Liver (tissue), 9 donors: Measurements from ENCODE around the gene RANGAP1. TPM values are rescaled to one million over a fixed set of nuclear protein-coding genes. Genes with fewer than 3 reads are reported as not detected.
A peak's percentile ranks its signal among the peaks of the same experiment; 100 is the strongest.

ENCODE experiments used
- DNase-seq: peaks from one replicate; pipeline ENCODE4 v3.0.0-alpha.2; 2017; ENCODE audit warnings: low spot score
- H3K27ac ChIP-seq, 2 donors: one replicate each; pipeline ENCODE4 v1.7.0; 2013; ENCODE audit warnings: inconsistent platforms in 2 of 2, low read length in 2 of 2, control low read depth in 1 of 2, low read depth in 1 of 2, mild to moderate bottlenecking in 1 of 2
- H3K27me3 ChIP-seq, 4 donors: one replicate each; pipeline versions ENCODE4 v1.6.1 to v1.7.0; 2013; ENCODE audit warnings: low read length in 3 of 4, inconsistent platforms in 1 of 4, mild to moderate bottlenecking in 1 of 4, moderate library complexity in 1 of 4; ENCODE audit not compliant: control insufficient read depth in 4 of 4, insufficient read depth in 4 of 4
- H3K36me3 ChIP-seq, 4 donors: one replicate each; pipeline versions ENCODE4 v1.6.1 to v1.7.0; 2013; ENCODE audit warnings: low read length in 3 of 4, mild to moderate bottlenecking in 3 of 4, low read depth in 1 of 4, moderate library complexity in 1 of 4; ENCODE audit not compliant: control insufficient read depth in 4 of 4, insufficient read depth in 3 of 4
- H3K4me1 ChIP-seq, 4 donors: one replicate each; pipeline versions ENCODE4 v1.6.1 to v1.7.0; 2013; ENCODE audit warnings: low read length in 3 of 4, mild to moderate bottlenecking in 3 of 4, moderate library complexity in 1 of 4; ENCODE audit not compliant: control insufficient read depth in 4 of 4, insufficient read depth in 4 of 4
- H3K4me3 ChIP-seq, 3 donors: one replicate each; pipeline versions ENCODE4 v1.6.1 to v1.7.0; 2013; ENCODE audit warnings: low read length in 3 of 3, control low read depth in 1 of 3, low read depth in 1 of 3, mild to moderate bottlenecking in 1 of 3
- H3K9ac ChIP-seq, 2 donors: one replicate each; pipeline ENCODE4 v1.7.0; 2013; ENCODE audit warnings: low read length in 2 of 2, mild to moderate bottlenecking in 2 of 2, moderate library complexity in 2 of 2, control low read depth in 1 of 2, low read depth in 1 of 2
- H3K9me3 ChIP-seq, 4 donors: one replicate each; pipeline versions ENCODE4 v1.6.1 to v1.7.0; 2013; ENCODE audit warnings: low read length in 3 of 4; ENCODE audit not compliant: control insufficient read depth in 4 of 4
- ATF3 ChIP-seq: IDR thresholded peaks from 2 replicates; pipeline ENCODE4 v1.6.1; 2016; ENCODE audit warnings: antibody characterized with exemption
- CTCF ChIP-seq: fragments of 150-350 bp; IDR thresholded peaks from 2 replicates; pipeline ENCODE4 v1.5.1; 2017; ENCODE audit warnings: improper control_type of control experiment, low read depth, low read length; ENCODE audit not compliant: missing input control
- EGR1 ChIP-seq, 2 donors: IDR thresholded peaks; 2 replicates each; pipeline ENCODE4 v1.6.1; 2016 to 2018; ENCODE audit warnings: antibody characterized with exemption in 2 of 2, low read depth in 2 of 2
- FOXA1 ChIP-seq: IDR thresholded peaks from 2 replicates; pipeline ENCODE4 v1.6.1; 2016; ENCODE audit warnings: antibody characterized with exemption
- FOXA2 ChIP-seq: IDR thresholded peaks from 2 replicates; pipeline ENCODE4 v1.6.1; 2016; ENCODE audit warnings: antibody characterized with exemption
- GABPA ChIP-seq, 2 donors: IDR thresholded peaks in 1 of 2; conservative IDR thresholded peaks in 1 of 2; 2 replicates each; pipeline ENCODE4 v1.6.1; 2016; ENCODE audit warnings: antibody characterized with exemption in 2 of 2, mild to moderate bottlenecking in 1 of 2, moderate library complexity in 1 of 2
- HNF4A ChIP-seq, 2 donors: conservative IDR thresholded peaks; 2 replicates each; pipeline ENCODE4 v1.6.1; 2016; ENCODE audit warnings: antibody characterized with exemption in 2 of 2, mild to moderate bottlenecking in 2 of 2
- HNF4G ChIP-seq: IDR thresholded peaks from 2 replicates; pipeline ENCODE4 v1.6.1; 2016; ENCODE audit warnings: antibody characterized with exemption
- JUND ChIP-seq, 2 donors: IDR thresholded peaks; 2 replicates each; pipeline ENCODE4 v1.6.1; 2016; ENCODE audit warnings: antibody characterized with exemption in 2 of 2
- MAX ChIP-seq: IDR thresholded peaks from 2 replicates; pipeline ENCODE4 v1.6.1; 2016; ENCODE audit warnings: antibody characterized with exemption
- NR2F2 ChIP-seq: IDR thresholded peaks from 2 replicates; pipeline ENCODE4 v1.6.1; 2016; ENCODE audit warnings: antibody characterized with exemption
- RAD21 ChIP-seq, 2 donors: IDR thresholded peaks; 2 replicates each; pipeline ENCODE4 v1.6.1; 2016; ENCODE audit warnings: antibody characterized with exemption in 2 of 2, mild to moderate bottlenecking in 2 of 2
- REST ChIP-seq: IDR thresholded peaks from 2 replicates; pipeline ENCODE4 v1.6.1; 2016; ENCODE audit warnings: antibody characterized with exemption, mild to moderate bottlenecking
- RXRA ChIP-seq, 2 donors: IDR thresholded peaks; 2 replicates each; pipeline ENCODE4 v1.6.1; 2017 to 2018; ENCODE audit warnings: antibody characterized with exemption in 2 of 2, mild to moderate bottlenecking in 1 of 2
- SP1 ChIP-seq: IDR thresholded peaks from 2 replicates; pipeline ENCODE4 v1.6.1; 2018; ENCODE audit warnings: antibody characterized with exemption, mild to moderate bottlenecking
- TAF1 ChIP-seq: conservative IDR thresholded peaks from 2 replicates; pipeline ENCODE4 v1.6.1; 2016; ENCODE audit warnings: antibody characterized with exemption, mild to moderate bottlenecking
- YY1 ChIP-seq: IDR thresholded peaks from 2 replicates; pipeline ENCODE4 v1.6.1; 2016; ENCODE audit warnings: antibody characterized with exemption, mild to moderate bottlenecking
- ZBTB33 ChIP-seq: IDR thresholded peaks from 2 replicates; pipeline ENCODE4 v1.6.1; 2016; ENCODE audit warnings: antibody characterized with exemption
- WGBS: extraction: QIAGEN DNeasy Blood & Tissue Kit; methylation state at CpG from one replicate; pipeline ENCODE4 v1.1.7; 2013; 5-methylcytosine and 5-hydroxymethylcytosine counted together
- polyA plus RNA-seq, 2 donors: library from polyadenylated mRNA; stranded (reverse) in 1 of 2; unstranded in 1 of 2; fragments of 200-250 nt in 1 of 2; fragments of >200 nt in 1 of 2; fragmentation: Nextera tagmentation in 1 of 2; extraction: Ambion mirVana in 1 of 2; gene quantifications; one replicate each; pipeline versions ENCODE4 v1.2.1 to v1.2.3, GENCODE V29; 2013 to 2015
- total RNA-seq, 2 donors: library from RNA; depleted of rRNA; stranded (reverse); fragments of >200 nt; gene quantifications; one replicate each; pipeline ENCODE4 v1.2.3, GENCODE V29; 2014
- donor health status: healthy.
- donor health status: healthy.
- donor health status: healthy.
- donor health status: healthy.
- donor health status: healthy.

The RANGAP1 gene
- total and polyA plus RNA-seq, 4 donors, result 12.0 to 40.3 (median 33.3) TPM

DNA sequence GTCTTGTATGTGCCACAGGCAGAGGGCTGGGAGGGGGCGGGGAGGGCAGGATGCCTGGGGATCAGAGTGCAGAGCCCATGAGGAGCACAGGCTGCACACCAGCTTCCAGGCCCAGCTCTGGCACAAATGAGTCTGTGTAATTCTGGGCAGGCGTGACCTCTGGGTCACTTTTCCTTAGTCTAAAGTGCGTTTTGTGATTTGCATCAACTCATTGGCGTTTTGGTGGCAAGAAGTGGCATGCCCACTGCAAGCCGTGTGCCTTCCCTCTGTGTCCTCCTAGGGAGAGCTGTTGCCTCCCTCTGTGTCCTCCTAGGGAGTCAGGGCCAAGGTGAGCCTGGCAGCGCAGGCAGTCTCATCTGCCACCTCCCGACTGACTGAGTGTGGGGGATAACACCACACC, 62.5 kb downstream of the RANGAP1 start:
- DNase-seq, result no peak
- Histone ChIP-seq H3K27ac (peak overlapping the region; percentile 40 to 53), H3K9me3 (no peaks in the 10 kb centered on the region), H3K4me3 (no peak overlapping the region), H3K27me3 (no peaks in the 10 kb centered on the region), H3K36me3 (peaks cover 10 to 43% (median 18%) of the 10 kb centered on the region in 4 donors), H3K9ac (no peak overlapping the region), H3K4me1 (peaks cover 5 to 19% (median 11%) of the 10 kb centered on the region in 4 donors)
- WGBS, result 51% methylated on average over 7 of the region's 7 CpGs
- no peak for TF ChIP-seq CTCF
- no peak for TF ChIP-seq FOXA1
- TF ChIP-seq RXRA (IDR thresholded peaks at IDR 0.05), result peak; percentile 90 to 93
- TF ChIP-seq JUND (IDR thresholded peaks at IDR 0.05), result peak in 1 of 2 donors; percentile 31
- TF ChIP-seq MAX, result no peak
- peak; percentile 92 to 93 for TF ChIP-seq HNF4A (conservative IDR thresholded peaks at IDR 0.05)
- TF ChIP-seq ATF3, result no peak
- TF ChIP-seq HNF4G, result peak; percentile 87
- TF ChIP-seq REST, result no peak
- no peak for TF ChIP-seq GABPA (IDR thresholded peaks at IDR 0.05 in 1 of 2, conservative IDR thresholded peaks at IDR 0.05 in 1 of 2)
- TF ChIP-seq SP1, result peak; percentile 98
- TF ChIP-seq TAF1, result no peak
- TF ChIP-seq NR2F2, result peak; percentile 58
- TF ChIP-seq ZBTB33, result no peak
- peak in 1 of 2 donors; percentile 24 for TF ChIP-seq EGR1 (IDR thresholded peaks at IDR 0.05; ENCODE audit: low read depth in 2 of 2)
- peak in 1 of 2 donors; percentile 62 for TF ChIP-seq RAD21 (IDR thresholded peaks at IDR 0.05)
- TF ChIP-seq FOXA2, result no peak
- no peak for TF ChIP-seq YY1
